Measurements from ENCODE around the gene TEX38. TPM values are rescaled to one million over a fixed set of nuclear protein-coding genes. Genes with fewer than 3 reads are reported as not detected.

TEX38 gene
- total and polyA plus RNA-seq, 4 donors: not detected

DNA sequence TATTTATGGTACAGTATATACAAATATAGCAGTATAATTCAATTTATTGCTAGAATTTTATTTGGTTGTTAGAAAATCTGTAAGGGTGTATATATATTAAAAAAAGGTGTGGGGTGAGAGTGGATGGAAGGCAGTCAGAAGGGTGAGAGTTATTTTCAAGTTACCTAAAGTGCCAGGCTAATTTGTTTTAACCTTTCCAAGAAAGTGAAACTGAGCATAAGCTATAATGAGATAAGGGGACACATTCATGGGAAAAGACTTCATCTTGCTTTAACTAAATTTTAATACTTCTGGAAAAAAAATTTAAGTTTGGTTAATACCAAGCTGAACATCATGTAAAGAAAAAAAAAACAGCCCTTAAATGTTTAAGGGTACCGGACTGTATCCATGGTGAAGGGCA, 4.9 kb downstream of the TEX38 start:
- DNase-seq (no peak), ATAC-seq (ENCODE audit: low FRiP score) (no peak)
- intact Hi-C loops (cut with DNase I): no loop called here
- Histone ChIP-seq H3K4me3 (ENCODE audit: low read length in 2 of 2) (no peak overlapping the region), H3K36me3 (ENCODE audit: control insufficient read depth in 1 of 2, insufficient read depth in 2 of 2, low read length in 1 of 2) (peaks cover 3 to 5% of the 10 kb centered on the region in 2 donors), H3K4me1 (ENCODE audit: control insufficient read depth in 1 of 2, insufficient read depth in 2 of 2, low read length in 2 of 2) (no peaks in the 10 kb centered on the region), H3K27me3 (ENCODE audit: control insufficient read depth in 1 of 2, insufficient read depth in 2 of 2, low read length in 1 of 2) (no peaks in the 10 kb centered on the region), H3K9me3 (ENCODE audit: control insufficient read depth, low read length) (no peaks in the 10 kb centered on the region), H3K27ac (ENCODE audit: low read depth in 1 of 2, low read length in 2 of 2) (no peak overlapping the region)
- WGBS, 2 donors: 93 to 96% methylated on average over 1 of the region's 1 CpG

DNA sequence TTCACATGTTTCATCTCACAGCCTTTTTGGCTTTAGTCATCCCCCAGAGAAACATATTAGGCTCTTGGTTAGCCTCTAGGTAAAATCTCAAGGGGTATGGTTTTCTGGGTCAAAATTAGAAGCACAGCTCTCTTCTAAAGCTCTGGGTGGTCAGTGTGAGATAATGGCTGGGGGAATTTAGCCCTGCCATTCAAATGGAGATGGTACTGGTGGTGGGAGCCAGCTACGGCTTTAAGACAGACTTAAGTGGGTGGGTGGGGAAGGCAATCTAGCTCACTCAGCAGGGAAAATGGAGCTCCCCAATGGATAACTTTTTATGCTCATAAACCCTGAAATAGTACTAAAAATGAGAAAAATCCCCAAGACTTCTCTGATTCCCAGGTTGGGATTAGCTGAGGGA, 5.7 kb downstream of the TEX38 start:
- H3K36me3 ChIP-seq (ENCODE audit: control insufficient read depth in 1 of 2, insufficient read depth in 2 of 2, low read length in 1 of 2): peaks cover 5 to 6% of the 10 kb centered on the region in 2 donors
- ATAC-seq (ENCODE audit: low FRiP score): no peak

DNA sequence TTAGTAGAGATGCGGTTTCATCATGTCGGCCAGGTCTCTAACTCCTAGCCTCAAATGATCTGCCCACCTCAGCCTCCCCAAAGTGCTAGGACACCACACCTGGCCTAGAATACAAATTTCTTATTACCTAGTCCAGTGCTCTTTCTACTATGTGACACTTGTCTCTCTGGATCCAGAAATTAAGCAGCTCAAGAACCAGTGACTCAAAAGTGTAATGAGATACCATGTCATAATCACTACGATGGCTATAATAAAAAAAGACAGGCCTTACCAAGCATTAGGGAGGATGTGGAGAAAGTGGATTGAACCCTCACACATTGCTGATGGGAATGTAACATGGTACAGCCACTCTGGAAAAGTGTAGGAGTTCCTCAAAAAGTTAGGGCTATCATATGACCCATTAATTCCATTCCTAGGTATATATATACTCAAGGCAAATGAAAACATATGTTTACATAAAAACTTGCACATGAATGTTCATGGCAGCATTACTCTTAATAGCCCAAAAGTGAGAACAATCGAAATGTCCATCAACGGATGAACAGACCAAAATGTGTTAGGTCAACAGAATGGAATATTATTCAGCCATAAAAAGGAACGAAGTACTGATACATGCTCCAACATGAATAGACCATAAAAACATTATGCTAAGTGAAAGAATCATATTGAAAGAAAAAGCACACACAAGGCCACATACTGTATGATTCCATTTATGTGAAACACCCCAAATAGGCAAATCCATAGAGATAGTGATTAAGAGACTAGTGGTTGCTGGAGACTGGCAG, 8.3 kb downstream of the TEX38 start:
- Histone ChIP-seq H3K4me1 (ENCODE audit: control insufficient read depth in 1 of 2, insufficient read depth in 2 of 2, low read length in 2 of 2) (no peaks in the 10 kb centered on the region), H3K36me3 (ENCODE audit: control insufficient read depth in 1 of 2, insufficient read depth in 2 of 2, low read length in 1 of 2) (peaks cover 7 to 11% of the 10 kb centered on the region in 2 donors), H3K9me3 (ENCODE audit: control insufficient read depth, low read length) (no peaks in the 10 kb centered on the region), H3K4me3 (ENCODE audit: low read length in 2 of 2) (no peak overlapping the region), H3K27me3 (ENCODE audit: control insufficient read depth in 1 of 2, insufficient read depth in 2 of 2, low read length in 1 of 2) (no peaks in the 10 kb centered on the region), H3K27ac (ENCODE audit: low read depth in 1 of 2, low read length in 2 of 2) (no peak overlapping the region)
- 97 to 98% methylated on average over 6 of the region's 6 CpGs for WGBS, 2 donors
- intact Hi-C loops (cut with DNase I): no loop called here
- no peak for ATAC-seq (ENCODE audit: low FRiP score)
- DNase-seq: no peak

More for the DNA sequence above, 5.7 kb downstream of the TEX38 start:
- H3K27me3 ChIP-seq (ENCODE audit: control insufficient read depth in 1 of 2, insufficient read depth in 2 of 2, low read length in 1 of 2): no peaks in the 10 kb centered on the region
- 90 to 93% methylated on average over 1 of the region's 1 CpG for WGBS, 2 donors
- no peak overlapping the region for H3K27ac ChIP-seq (ENCODE audit: low read depth in 1 of 2, low read length in 2 of 2)
- intact Hi-C loops (cut with DNase I): no loop called here
- H3K4me1 ChIP-seq (ENCODE audit: control insufficient read depth in 1 of 2, insufficient read depth in 2 of 2, low read length in 2 of 2): no peaks in the 10 kb centered on the region
- H3K9me3 ChIP-seq (ENCODE audit: control insufficient read depth, low read length): no peaks in the 10 kb centered on the region
- DNase-seq: no peak
- no peak overlapping the region for H3K4me3 ChIP-seq (ENCODE audit: low read length in 2 of 2)

DNA sequence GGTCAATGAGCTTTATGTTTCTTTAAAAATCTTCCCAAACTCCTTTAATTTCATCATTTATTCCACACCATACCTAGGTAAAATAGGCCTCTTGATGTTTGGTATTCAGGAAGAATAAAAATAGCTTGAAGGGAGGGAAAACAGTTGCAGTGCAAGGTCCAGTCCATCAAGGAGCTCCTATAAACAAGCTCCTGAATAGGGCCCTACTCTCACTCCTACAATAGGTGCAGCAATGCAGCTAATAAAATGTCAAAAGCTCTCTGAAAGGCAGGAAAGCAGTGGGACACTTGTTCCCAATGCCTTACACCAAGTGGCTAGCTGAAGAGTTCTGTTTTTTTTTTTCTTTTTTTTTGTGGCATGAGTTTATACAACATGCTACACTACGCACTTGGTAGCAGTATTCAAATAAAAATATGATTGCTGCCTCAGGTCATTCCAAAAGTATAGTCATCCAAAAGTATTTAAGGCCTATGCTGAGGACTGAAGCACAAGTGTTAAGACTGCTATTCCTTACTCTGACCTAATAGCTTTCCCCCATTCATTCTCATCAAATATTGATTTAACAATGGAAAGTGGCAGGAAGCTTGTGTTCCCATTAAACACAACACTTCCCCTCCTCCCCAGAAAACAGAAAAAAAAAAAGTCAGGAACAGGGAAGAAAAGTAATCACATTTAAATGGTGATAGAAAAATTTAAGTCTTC, 9.8 kb downstream of the TEX38 start:
- 76 to 81% methylated on average over 1 of the region's 1 CpG for WGBS, 2 donors
- intact Hi-C loops (cut with DNase I): no loop called here
- no peaks in the 10 kb centered on the region for H3K9me3 ChIP-seq (ENCODE audit: control insufficient read depth, low read length)
- ATAC-seq (ENCODE audit: low FRiP score): no peak
- H3K4me1 ChIP-seq (ENCODE audit: control insufficient read depth in 1 of 2, insufficient read depth in 2 of 2, low read length in 2 of 2): no peaks in the 10 kb centered on the region
- H3K27ac ChIP-seq (ENCODE audit: low read depth in 1 of 2, low read length in 2 of 2): no peak overlapping the region
- H3K36me3 ChIP-seq (ENCODE audit: control insufficient read depth in 1 of 2, insufficient read depth in 2 of 2, low read length in 1 of 2): peaks cover 7 to 11% of the 10 kb centered on the region in 2 donors
- no peaks in the 10 kb centered on the region for H3K27me3 ChIP-seq (ENCODE audit: control insufficient read depth in 1 of 2, insufficient read depth in 2 of 2, low read length in 1 of 2)
- no peak for DNase-seq
- no peak overlapping the region for H3K4me3 ChIP-seq (ENCODE audit: low read length in 2 of 2)

DNA sequence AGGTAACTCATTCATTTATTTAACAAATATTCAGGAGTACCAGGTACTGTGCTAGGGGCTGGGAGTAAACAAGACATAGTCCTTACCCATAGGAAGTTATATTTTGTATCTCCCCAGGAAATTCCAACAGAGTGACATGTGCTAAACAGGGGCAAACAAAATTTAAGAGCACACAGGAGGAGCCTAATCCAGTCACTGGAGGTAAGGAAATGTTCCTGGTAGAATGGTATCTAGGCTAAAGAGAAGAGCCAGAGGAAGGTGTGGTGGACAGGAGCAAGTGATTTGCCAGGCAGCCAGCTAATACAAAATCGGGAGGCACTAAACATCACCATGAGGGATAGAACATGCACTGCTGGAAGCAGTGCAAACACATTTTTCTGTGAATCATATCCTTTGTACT, 10.4 kb downstream of the TEX38 start:
- Histone ChIP-seq H3K9me3 (ENCODE audit: control insufficient read depth, low read length) (no peaks in the 10 kb centered on the region), H3K4me3 (ENCODE audit: low read length in 2 of 2) (no peak overlapping the region), H3K36me3 (ENCODE audit: control insufficient read depth in 1 of 2, insufficient read depth in 2 of 2, low read length in 1 of 2) (peaks cover 5 to 11% of the 10 kb centered on the region in 2 donors), H3K27me3 (ENCODE audit: control insufficient read depth in 1 of 2, insufficient read depth in 2 of 2, low read length in 1 of 2) (no peaks in the 10 kb centered on the region), H3K27ac (ENCODE audit: low read depth in 1 of 2, low read length in 2 of 2) (no peak overlapping the region), H3K4me1 (ENCODE audit: control insufficient read depth in 1 of 2, insufficient read depth in 2 of 2, low read length in 2 of 2) (no peaks in the 10 kb centered on the region)
- intact Hi-C loops (cut with DNase I): no loop called here
- WGBS, 2 donors: 72 to 80% methylated on average over 1 of the region's 1 CpG
- DNase-seq (no peak), ATAC-seq (ENCODE audit: low FRiP score) (no peak)

- intact Hi-C loops (cut with DNase I): no loop called here
- Histone ChIP-seq H3K27ac (ENCODE audit: low read depth in 1 of 2, low read length in 2 of 2) (no peak overlapping the region), H3K9me3 (ENCODE audit: control insufficient read depth, low read length) (no peaks in the 10 kb centered on the region), H3K4me3 (ENCODE audit: low read length in 2 of 2) (no peak overlapping the region), H3K4me1 (ENCODE audit: control insufficient read depth in 1 of 2, insufficient read depth in 2 of 2, low read length in 2 of 2) (no peaks in the 10 kb centered on the region), H3K36me3 (ENCODE audit: control insufficient read depth in 1 of 2, insufficient read depth in 2 of 2, low read length in 1 of 2) (peaks cover 4 to 18% of the 10 kb centered on the region in 2 donors), H3K27me3 (ENCODE audit: control insufficient read depth in 1 of 2, insufficient read depth in 2 of 2, low read length in 1 of 2) (no peaks in the 10 kb centered on the region)
- no peak for ATAC-seq (ENCODE audit: low FRiP score)
- 93 to 97% methylated on average over 2 of the region's 2 CpGs for WGBS, 2 donors
- no peak for DNase-seq
Measured at GRCh38 chr1:46684670-46685069, 13.0 kb downstream of the TEX38 start.

DNA sequence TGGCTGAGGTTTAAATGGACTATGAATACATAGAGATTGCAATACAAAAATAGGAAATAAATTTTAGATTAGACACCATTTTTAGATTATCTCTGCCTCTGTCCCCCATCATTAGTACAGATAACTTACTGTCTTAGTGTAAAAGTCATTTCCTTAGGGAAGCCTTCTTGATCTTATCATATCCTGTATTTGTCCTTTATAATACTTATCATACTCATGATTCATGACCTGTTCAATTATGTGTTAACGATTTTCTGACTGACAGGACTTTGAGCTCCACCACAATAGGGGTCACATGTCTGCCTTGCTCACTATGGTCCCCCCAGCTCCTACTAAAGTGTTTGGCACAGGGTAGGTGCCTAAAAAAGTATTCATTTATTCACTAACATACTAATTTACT, 14.6 kb downstream of the TEX38 start:
- Histone ChIP-seq H3K27ac (ENCODE audit: low read depth in 1 of 2, low read length in 2 of 2) (no peak overlapping the region), H3K36me3 (ENCODE audit: control insufficient read depth in 1 of 2, insufficient read depth in 2 of 2, low read length in 1 of 2) (peaks cover 4 to 20% of the 10 kb centered on the region in 2 donors), H3K4me1 (ENCODE audit: control insufficient read depth in 1 of 2, insufficient read depth in 2 of 2, low read length in 2 of 2) (no peaks in the 10 kb centered on the region), H3K9me3 (ENCODE audit: control insufficient read depth, low read length) (no peaks in the 10 kb centered on the region), H3K4me3 (ENCODE audit: low read length in 2 of 2) (no peak overlapping the region), H3K27me3 (ENCODE audit: control insufficient read depth in 1 of 2, insufficient read depth in 2 of 2, low read length in 1 of 2) (no peaks in the 10 kb centered on the region)
- WGBS, 2 donors: 71 to 92% methylated on average over 1 of the region's 1 CpG
- DNase-seq (no peak), ATAC-seq (ENCODE audit: low FRiP score) (no peak)
- intact Hi-C loops (cut with DNase I): no loop called here

DNA sequence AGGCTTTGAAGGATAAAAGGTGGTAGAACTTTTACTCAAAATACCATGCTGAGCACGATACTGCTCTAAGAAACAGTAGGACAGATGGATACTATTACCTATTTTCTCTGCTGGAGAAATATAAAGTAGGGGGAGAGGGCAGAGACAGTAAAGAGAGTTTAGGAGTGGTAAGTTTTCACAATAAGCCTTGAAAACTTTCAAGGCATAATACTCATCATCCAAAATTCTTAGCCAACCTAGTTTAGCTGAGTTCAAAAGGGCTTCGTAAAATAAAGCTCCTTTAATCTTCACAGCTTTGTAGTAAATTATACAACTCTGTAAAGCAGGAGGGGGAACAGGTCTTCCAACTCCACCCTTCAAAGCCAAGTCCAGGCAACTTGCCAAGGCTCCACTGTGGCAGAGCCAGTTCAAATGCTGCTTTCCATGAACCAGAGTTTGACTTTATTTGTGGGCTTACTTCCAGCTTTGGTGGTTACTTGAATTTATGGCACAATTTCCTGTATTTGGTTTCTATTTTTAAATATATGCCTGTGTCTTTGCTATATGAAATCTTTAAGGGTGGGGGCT, 15.5 kb downstream of the TEX38 start:
- H3K36me3 ChIP-seq (ENCODE audit: control insufficient read depth in 1 of 2, insufficient read depth in 2 of 2, low read length in 1 of 2): peaks cover 2 to 18% of the 10 kb centered on the region in 2 donors
- intact Hi-C loops (cut with DNase I): no loop called here

More for the DNA sequence above, 15.5 kb downstream of the TEX38 start:
- H3K4me3 ChIP-seq (ENCODE audit: low read length in 2 of 2): no peak overlapping the region
- H3K27ac ChIP-seq (ENCODE audit: low read depth in 1 of 2, low read length in 2 of 2): no peak overlapping the region
- 27 to 30% methylated on average over 2 of the region's 2 CpGs for whole genome bisulfite sequencing, 2 donors
- H3K9me3 ChIP-seq (ENCODE audit: control insufficient read depth, low read length): no peaks in the 10 kb centered on the region
- no peaks in the 10 kb centered on the region for H3K27me3 ChIP-seq (ENCODE audit: control insufficient read depth in 1 of 2, insufficient read depth in 2 of 2, low read length in 1 of 2)
- ATAC-seq (ENCODE audit: low FRiP score) (no peak), DNase-seq (peak; percentile 85 to 87)
- no peaks in the 10 kb centered on the region for H3K4me1 ChIP-seq (ENCODE audit: control insufficient read depth in 1 of 2, insufficient read depth in 2 of 2, low read length in 2 of 2)

Measured in aorta (tissue), 5 donors.